NOMO-1 treated with DMSO at 0.1 percent for 48 hours (cell line): ENCODE results near the gene DYNC1H1.

ENCODE experiments used
- DNase-seq: peaks from one replicate; lab custom pipeline; 2025; ENCODE audit not compliant: unreplicated experiment; lab: John Stamatoyannopoulos, UW

Gene DYNC1H1

DNA sequence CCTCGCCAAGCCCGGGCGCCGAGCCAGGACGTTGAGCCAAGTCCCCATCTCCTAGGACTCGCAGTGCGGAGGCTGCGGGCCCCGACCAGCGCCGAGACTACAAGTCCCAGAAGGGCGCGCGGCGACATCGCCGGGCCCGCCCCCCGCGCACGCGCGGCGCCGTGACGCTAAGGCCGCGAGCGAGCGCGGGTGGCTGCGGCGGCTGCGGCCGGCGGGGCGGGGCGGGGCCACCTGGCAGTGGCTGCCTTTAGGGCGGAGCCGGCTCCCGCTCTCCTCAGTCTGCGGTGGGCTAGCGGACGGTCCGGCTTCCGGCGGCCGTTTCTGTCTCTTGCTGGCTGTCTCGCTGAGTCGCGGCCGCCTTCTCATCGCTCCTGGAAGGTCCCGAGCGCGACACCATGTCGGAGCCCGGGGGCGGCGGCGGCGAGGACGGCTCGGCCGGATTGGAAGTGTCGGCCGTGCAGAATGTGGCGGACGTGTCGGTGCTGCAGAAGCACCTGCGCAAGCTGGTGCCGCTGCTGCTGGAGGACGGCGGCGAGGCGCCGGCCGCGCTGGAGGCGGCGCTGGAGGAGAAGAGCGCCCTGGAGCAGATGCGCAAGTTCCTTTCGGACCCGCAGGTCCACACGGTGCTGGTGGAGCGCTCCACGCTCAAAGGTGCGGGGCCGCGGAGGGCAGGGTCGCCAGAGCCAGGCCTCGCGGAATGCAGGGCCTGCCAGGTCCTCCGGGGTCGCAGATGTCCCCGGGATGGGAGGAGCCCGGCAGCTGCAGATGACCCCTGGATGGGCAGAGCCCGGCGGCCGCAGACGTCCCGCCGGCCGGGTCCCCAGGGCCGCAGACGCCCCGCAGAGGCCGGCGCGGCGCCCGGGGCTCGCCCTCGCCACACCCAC is at the start of gene DYNC1H1:
Gene DYNC1H1, plus strand, starts transcription at position 277 of the 884 bp plus-strand sequence. Its CDS starts 119 bp downstream, at position 396.
- peak; percentile 86 for DNase-seq

DNA sequence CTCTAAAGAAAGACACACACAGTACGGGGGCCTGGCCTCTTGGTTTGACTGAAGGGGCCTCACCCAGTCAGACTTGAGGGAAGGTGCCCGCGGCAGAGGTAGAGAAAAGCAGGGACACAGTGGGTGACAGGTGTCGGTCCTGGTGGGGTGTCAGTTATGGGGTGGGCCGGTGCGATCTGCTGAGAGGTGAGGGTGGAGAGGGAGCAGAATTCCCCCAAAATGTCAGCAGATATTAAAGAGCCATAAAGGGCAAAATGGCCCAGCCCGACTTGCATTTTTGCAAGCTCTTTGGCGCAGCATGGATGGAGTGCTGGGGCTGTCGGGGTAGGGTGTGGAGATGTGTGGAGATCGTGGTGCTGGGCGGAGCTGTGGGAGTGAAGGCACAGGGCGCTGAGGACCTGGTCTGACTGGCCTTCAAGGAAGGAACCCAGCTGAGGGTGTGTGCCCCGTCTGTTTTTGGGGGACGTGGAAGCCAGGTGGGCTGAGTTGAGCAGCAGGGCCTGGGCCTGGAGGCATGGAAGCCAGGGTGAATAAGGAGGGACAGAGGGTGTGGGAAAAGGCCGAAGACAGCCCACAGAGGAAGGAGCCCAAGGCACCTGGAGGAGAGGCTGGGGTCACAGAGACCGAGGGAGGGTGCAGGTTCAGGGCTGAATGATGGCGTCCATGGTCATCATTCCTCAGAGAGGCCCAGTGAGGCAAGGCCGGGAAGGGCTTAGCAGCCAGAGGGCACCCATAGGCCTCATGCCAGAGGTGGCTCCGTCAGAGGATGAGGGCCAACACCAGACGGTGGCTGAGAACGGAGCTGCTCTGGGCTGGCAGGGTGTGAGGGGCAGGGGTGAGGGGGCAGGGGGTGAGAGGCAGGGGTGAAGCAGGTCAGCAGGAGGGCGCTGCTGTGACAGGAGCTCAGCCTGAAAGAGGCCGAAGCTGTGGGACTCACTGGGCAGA is 48.2 kb upstream of the DYNC1H1 start:
- no peak for DNase-seq

DNA sequence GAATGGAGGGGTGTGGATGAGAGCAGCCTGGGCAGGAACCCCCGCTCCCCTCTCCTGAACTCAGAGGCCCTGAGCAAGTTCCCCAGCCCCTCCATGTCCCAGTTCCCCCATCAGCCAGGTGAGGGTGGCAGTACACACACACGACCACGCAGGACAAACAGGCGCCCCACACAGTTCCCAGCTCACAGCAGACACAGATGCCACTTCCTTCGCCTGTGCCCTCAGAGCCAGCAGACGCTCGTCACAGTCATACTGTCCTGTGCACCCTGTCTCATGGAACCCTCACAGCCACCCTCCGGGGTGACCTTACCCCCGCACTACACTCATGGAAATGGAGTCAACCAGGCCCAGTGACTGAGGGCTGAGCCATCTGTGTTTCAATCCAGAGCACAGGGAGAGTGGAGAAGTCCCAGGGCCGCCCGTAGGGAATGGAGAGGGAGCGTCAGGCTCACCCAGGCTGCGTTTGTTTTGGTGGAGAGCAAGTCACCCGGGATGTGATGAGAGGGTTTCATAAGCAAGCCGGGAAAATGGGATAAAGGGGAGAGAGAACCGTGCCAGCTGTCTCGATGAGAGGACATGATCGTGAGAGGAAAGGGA is 47.5 kb upstream of the DYNC1H1 start:
- no peak for DNase-seq

DNA sequence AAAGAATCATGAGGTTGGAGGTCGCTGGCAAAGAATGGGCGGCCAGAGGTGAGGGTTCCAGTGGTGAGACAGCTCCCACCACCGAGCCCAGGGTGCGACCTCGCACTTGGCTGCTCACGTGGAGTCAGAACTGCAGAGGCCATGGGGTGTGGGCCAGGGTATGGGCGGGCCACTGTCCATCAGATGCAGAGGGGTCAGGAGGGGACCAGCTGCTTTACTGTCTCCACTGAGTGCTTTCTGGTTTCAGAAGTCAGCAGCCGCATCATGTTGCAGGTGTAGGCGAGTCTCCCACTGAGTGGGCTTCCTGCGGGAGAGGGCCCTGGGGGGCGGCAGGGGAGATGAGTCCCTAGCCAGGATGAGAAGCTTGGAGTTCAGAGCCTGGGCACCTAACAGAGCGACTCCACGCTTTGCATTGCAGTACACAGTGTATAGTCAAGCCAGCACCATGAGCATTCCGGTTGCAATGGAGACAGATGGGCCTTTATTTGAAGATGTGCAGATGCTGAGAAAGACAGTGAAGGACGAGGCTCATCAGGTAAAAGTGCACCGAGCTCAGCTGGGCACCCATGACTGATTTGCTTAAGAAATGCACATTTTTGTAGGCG is 46.9 kb upstream of the DYNC1H1 start:
- DNase-seq = no peak

DNA sequence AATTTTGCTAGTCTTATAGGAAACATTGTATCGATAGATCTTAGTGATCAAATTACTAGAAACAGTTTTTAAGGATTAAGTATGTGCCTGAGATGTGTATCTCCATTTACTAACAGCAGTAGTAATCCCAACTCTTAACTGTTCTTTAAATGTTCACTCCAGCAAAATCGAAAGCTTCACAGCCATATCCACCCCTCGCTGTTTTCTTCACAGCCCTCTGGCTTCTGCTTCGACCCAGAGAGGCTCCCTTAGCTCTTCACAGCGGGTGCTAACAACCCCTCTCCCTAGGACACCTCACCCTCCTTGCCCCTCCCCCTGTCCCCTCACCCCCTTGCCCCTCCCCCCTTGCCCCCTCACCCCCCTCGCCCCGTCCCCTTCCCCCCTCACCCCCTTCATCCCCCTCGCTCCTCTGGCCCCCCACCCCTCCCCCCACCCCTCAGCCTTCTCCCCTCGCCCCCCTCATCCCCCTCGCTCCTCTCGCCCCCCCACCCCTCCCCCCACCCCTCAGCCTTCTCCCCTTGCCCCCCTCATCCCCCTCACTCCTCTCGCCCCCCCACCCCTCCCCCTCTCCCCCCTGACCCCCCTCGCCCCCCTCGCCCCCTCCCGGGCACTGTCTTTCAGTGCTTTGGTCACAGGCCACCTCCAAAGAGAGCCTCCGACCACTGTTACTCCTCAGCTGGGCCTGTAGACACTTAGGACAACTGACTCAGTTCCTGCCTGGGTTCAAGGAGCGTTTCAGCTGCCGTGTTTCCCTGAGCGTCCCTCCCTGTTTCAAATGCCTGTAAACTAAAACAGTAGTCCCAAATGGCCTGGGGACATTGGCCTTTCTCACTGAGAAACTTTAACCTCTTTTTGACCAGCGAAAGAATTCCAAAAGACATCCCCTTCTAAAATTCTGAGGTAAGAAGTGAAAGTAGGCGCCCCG is 46.0 kb upstream of the DYNC1H1 start:
- no peak for DNase-seq

DNA sequence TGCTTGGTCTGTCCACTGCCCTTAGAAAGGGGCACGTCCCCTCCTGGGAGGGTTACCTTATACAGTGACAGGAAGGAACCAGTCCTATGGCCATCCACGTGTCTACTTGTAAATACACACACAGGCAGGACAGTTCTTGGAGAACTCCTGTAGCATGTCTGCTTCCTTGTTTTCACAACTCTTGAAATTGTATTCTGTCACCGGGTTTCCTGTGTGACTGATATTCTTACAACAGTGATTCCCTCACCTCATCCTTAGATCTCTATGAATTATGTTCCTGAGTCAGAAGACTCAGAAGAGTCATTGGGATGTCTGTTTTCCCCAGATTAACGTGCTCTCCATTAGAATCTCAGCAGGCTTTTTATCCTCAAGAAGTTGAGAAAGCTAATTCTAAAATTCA is 44.1 kb upstream of the DYNC1H1 start:
- DNase-seq = no peak

DNA sequence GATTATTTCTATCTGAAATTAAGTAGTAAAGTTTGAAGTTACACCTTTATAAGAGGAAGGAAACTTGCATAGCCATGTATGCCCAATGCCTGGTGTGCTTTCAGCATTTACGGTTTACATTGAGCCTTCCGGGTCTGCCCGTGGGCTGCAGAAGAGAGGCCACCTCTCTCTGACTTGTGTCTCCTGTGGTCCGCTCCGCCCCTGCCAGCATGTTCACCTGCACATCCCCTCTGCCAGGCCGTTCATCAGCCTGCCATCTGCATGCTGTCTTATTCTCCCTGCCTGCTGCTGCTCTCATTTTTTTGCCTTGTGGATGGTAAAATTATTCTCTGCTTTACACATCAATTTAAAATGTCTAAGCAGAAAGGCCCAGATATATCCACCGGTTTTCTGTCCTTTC is 41.5 kb upstream of the DYNC1H1 start:
- no peak for DNase-seq

DNA sequence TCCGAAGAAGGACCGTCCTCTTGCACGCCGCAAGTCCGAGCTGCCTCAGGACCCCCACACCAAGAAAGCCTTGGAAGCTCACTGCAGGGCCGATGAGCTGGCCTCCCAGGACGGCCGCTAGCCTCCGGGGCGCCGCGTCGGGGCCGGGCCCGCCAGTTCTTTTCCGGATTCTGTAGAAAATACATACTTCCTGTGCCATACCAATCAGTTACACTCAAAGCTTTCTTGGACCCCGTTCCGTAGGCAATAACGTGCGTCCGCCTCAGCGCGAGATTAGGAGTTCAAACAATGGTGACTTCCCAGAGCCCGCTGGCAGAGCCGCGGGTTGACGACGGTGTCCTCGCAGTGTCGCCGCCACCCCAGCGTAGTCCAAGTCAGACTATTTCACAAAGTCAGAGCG is 39.2 kb upstream of the DYNC1H1 start:
- no peak for DNase-seq

DNA sequence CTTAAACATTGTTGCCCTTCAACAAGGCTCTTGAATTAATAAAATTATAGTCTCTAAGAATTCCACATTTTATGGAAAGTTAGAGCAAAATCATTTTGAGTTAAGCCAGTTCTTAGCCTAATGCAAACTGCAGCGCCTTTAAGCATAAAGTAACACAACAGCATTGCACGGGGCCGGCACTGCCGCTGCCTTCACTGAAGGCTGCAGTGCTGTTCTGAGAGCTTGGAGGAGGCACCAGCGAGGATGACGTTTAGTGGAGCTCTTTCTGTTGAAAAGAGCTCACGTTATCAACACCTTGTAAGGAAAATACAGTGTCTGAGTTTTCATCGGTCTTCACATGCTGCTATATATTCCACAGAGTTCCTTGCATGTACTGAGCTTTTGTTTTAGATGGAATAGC is 38.3 kb upstream of the DYNC1H1 start:
- no peak for DNase-seq

DNA sequence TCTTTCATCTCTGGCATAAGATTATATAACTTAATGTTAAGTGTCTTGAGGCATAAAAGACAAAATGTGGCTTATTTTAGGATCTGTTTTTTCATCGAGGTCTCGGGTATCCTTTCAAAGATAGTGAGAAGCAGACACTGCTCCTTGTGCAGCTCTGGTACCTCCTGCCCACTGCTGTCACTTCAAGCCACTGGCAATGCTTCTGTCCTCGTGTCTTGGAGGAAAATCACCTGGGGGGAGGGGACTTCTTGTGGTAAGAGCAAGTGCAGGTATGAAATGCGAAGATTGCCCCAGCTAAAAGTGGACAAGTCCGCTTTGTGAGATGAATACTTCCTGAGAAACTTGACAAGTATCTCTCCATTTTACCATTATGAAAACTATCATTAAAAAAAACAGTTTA is 37.8 kb upstream of the DYNC1H1 start:
- no peak for DNase-seq

DNA sequence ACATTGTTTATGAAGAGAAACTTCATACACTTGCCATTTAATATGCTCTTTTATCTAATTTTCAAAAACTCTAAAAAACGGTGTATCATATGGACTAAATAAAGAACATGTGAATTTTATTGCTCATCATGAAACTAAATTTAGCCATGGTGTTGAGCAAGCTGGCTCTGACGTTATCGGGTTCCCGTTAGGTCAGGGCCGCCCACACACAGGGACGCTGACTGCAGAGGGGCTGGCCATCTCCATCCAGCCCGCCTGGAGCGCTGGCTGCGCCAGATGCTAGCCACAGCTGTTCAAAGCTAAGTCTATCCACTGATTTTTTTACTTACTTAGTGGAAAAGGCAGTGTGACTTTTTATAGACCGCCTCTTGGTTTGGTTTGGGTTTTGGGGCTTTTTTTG is 36.5 kb upstream of the DYNC1H1 start:
- peak; percentile 75 for DNase-seq

DNA sequence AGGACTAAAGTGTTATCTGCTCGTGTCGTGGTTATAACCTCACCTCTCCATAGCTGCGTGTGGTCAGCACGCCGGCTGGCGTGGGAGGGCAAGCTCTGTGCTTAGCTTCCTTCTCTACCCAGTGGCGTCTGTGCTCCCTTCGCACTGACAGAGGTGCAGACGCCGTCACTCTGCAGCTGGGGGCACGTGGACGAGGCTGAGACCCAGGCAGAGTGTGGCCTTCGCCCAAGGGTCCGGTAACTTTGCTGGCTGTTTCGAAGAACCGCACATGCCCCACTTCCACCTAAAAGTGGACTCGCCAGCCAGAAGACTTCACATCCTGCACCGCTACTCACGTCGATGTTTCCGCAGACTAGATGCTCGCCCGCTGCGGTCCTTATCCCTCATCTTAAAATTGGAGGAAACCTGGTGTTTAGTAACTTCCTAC is 35.9 kb upstream of the DYNC1H1 start:
- no peak for DNase-seq

DNA sequence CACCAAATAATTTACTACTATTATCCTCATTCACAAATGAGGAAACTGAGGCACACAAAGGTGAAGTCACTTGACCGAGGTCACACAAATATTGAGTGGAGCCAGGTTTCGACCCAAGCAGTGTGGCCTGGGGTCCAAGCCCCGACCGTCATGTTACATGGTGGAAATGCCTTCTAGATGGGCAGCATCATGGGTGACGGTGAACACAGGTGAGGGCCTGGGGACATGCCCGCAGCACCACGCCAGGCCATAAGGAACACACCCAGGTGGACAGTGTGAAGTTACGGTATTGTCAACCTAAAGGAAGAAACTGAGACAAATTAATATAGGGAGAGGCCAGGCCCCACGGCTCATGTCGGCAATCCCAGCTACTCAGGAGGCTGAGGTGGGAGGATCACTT is 35.3 kb upstream of the DYNC1H1 start:
- no peak for DNase-seq

DNA sequence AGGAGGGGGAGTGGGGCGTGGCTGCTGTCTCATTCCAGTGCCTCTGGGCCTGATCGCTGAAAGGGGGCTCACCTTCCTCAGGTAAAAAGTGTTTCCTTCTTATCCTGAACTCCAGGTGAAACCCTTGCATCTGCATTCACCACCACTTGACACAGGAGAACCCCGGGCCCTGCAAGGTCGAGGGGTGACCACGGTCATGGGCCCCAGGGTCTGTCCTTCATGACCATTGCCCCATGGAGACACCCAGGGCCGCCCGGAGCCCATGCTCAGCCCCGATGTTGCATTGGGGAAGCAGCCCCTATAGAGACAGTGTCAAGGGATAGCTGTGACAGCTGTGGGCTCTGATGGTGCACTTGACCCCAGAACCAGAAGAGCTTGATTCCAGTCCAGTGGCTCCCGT is 34.4 kb upstream of the DYNC1H1 start:
- DNase-seq = no peak

DNA sequence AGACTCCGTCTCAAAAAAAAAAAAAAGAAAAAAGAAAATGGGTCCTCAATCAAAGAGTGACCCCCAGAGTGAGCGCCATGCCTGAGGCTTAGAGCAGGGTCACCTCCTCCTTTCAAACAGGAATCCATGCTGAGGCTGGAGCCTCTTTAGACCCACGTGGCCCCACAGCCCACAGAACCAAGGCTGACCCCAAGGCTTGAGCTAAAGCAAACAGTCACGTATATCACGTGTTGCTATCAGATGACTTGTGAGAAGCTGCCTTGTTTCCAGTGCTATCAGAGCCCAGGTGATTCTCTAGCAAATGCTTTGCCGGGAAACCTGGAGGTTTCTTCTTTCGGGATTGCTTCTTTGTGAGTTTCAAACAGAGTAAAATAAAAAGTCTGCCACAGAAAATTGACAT is 31.7 kb upstream of the DYNC1H1 start:
- no peak for DNase-seq

DNA sequence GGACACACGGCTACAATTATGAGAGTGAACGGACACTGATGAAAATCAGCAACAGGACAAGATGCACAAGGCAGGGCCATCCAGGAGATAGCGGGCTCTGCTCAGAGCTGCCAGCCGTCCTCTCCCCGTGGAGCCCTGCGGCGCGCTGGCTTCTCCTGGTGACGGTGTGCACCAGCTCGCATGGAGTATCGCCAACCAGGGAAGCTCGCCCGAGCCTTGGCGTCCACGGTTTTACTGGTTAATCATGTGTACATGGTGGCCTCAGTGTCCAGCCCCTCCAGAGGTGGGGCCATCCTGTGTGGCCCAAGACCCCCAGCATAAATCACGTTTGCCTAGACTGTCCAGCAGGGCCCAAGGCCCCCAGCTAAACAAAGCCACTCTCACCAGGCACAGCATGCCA is 31.2 kb upstream of the DYNC1H1 start:
- no peak for DNase-seq

DNA sequence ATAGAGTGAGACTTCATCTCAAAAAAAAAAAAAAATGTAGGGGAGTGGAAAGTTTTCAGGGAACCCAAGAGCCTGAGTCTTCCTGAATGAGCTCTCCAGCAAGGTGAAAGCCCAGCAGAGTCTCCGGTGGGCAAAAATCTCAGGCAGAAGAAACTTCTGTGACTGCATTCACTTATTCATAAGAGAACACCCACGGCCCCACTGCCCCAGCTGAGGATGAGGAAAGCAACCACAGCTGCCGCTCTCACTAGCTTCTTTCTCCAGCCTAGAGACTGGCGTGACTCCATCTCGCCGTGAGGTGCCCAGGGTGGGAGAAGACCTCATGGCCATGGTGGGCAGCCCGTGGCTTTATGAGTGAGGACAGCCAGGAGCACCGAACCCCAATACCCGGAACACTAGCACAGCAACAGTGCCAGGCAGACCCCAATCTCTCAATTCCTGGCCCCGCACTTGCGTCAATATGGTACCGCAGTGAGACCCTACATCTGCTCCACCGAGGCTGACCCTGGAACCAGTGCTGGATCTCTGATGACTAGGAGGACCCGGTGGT is 29.7 kb upstream of the DYNC1H1 start:
- DNase-seq = no peak

DNA sequence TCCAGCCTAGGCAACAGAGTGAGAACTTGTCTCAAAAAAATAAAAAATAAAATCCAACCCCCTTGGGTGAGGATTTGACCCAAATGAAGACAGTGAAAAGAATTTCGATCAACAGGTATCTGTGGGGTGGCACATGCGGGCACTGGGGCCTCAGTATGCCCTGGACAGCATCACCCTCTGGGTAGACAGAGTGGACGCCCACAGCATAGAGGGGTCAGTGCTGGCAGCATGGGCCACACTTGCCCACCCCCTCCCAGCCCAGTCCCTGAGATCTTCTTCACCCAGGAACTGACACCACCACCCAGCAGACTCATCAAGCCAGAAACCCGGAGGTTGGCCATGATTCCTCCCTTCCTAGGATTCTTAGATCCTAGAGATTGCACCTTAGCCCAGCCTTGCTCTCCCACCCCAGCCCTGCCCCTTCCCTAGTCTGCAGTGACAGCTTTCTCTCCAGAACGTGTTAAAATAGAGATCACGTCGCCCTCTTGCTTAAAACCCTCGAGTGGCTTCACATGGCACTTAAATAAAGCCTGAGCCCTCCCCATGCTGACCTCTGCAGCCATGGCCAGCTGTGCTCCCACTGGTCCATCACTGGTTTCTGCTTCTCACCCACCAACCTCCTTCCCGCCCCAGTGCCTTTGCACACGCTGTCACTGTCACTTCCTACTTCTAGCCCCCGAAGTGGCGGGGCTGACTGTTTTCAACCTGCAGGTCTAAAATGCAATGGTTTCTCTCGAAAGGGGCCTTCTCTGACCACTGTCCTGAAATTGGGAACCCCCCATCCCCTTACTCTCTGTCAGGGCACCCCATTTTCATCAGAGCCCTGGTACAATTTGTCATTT is 26.2 kb upstream of the DYNC1H1 start:
- no peak for DNase-seq

DNA sequence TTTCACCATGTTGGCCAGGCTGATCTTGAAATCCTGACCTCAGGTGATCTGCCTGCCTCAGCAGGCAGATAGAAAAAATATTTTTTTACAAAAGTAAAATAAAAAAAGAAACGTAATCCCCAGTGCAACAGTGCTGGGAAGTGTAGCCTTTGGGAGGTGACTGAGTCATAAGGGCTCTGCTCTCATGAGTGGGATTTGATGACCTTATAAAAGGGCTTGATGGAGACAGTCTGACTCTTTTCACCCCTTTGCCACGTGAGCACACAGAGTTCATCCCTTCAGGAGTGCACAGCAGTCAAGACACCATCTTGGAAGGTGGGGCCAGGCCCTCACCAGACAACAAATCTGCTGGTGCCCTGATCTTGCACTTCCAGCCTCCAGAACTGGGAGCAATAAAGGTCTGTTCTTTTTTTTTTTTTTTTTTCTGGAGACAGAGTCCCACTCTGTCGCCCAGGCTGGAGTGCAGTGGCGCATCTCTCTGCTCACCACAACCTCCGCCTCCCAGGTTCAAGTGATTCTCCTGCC is 24.7 kb upstream of the DYNC1H1 start:
- DNase-seq = no peak
